GM21723 (cell line): ENCODE results near the gene SNTG2.

Experiments
- ATAC-seq: cut with Tn5 transposase; IDR thresholded peaks from one replicate; pipeline ENCODE4 v1.9.1; 2021; ENCODE audit warnings: mild to moderate bottlenecking, moderate library complexity; ENCODE audit not compliant: unreplicated experiment

Gene SNTG2

GRCh38 chr2:1259746-1260145 is 309.1 kb downstream of the SNTG2 start:
- ATAC-seq, result no peak

GRCh38 chr2:1262609-1263008 is 312.0 kb downstream of the SNTG2 start:
- no peak for ATAC-seq

- ATAC-seq, result no peak
These were observed 314.8 kb downstream of the SNTG2 start for GRCh38 chr2:1265454-1265853.

DNA sequence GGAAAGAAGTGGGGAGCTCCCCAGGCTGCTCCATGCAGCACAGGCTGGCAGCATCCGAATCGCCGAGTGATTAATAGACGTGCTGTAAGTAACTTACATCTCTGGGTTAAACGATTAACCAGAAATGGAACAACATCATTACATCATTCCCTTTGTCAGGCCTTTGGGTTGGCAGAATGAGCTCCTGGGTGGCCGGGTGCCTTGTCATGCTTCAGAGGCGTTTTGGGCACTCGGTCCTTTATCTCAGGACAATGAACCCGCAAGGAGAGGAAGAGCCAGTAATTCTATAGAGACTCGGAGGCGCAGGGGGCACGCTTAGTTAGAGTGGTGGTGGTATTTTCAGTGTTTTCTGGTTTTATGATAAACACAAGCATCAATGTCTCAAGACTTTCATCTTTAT is 315.7 kb downstream of the SNTG2 start:
- no peak for ATAC-seq

DNA sequence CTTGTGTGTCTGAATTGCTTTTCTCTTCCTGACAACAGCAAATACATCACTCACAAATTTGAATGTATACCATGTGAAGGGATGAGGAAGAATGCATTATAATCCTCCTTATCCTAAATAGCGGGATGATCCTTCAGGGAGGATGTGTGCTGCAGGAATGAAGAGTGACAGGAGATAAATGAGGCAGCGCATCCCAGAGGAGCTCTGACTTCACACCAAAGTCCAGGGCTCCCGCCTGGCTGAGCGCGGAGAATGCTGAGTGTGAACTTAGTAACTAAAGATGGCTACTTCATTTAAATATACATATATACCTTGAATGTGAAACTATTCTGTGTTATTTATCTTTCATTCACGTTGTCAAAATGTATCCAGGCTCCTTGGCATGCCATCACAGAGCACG is 317.4 kb downstream of the SNTG2 start:
- no peak for ATAC-seq

GRCh38 chr2:1269812-1270211 is 319.2 kb downstream of the SNTG2 start:
- ATAC-seq, result no peak

DNA sequence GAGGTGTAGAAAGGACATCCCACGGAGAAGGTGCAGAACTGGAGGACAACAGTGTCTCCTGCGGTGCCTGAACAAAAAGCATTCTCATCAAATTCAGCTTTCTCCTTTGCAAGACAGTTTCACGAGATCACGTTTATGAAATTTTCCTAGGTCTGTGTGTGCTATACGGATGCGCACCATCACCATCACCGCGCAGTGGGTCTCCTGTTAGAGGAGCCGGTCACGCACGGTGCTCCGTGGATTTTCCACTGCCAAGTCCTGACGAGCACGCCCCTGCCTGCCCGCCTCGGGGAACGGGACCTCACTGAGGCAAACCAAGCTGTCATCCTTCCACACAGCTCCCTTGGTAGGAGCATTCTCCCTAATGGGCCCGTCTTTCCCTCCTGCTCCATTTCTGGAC is 322.2 kb downstream of the SNTG2 start:
- no peak for ATAC-seq

- ATAC-seq, result no peak
These were observed 327.0 kb downstream of the SNTG2 start for GRCh38 chr2:1277634-1278033.

- no peak for ATAC-seq
These were observed 327.5 kb downstream of the SNTG2 start for GRCh38 chr2:1278125-1278524.

DNA sequence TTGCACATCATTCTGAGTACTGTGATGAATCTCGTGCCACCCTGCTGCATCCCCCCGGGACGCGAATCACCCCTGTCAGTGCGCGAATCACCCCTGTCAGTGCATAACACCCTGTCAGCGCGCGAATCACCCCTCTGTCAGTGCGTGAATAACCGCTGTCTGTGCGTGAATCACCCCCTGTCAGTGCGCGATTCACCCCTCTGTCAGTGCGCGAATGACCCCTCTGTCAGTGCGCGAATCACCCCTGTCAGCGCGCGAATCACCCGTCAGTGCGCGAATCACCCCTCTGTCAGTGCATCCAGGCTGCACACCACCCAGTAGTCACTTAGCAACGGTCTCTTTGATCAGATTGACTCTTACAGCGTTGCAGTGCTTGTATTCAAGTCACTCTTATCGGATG is 328.2 kb downstream of the SNTG2 start:
- ATAC-seq, result no peak

DNA sequence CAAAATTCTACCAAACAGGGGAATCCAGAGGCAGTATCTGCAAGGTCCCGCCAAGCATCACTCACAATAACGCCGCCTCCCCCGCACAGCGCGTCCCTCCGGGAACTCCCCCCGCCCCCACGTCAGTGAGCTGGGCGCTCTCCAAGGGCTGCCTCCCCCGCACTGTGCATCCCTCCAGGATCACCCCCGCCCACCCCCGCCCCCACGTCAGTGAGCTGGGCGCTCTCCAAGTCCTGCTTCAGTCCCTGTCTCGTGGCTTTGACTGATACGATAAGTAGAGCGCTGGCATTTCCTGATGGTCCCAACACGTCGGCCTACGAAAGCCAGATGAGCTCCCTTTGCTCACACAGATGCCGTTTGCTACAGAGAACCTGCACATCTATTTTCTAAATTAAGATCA is 331.9 kb downstream of the SNTG2 start:
- no peak for ATAC-seq

DNA sequence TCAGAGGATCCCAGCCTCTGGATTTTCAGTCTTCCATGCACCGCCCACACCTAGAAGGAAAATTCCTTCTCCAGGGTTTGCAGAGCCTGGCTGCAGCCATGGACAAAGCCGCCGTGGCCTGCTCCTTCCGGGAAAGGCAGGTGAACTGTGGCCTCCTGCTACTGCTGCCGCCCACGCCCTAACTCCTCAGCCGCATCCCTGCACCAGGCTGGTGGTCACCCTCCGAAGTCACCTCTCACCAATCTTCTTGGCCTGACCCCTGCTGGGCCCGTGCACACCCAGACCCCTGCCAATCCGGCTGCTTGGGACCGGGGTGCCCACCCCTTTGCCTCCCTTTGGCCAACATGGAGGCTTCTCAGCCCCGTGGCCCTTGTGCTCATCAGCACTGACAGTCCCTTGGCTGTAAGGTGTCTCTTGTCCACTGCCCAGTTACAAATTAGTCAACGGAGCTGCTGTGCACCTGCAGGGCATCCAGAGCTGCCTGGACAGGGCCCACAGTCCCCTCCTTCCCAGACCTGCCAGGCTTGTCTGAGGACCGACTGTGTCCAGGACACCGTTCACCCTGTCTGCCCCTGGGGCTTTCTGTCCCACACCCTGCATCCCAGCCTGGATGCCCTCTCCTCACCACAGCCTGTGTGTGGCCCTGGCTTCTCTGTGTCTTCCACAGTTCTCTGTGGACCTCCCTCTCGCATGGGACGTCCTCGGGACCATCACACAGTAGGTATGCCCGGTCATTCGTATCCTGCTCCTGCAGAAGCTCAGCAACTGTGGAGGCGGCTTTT is 332.6 kb downstream of the SNTG2 start:
- no peak for ATAC-seq

- no peak for ATAC-seq
These were observed 333.2 kb downstream of the SNTG2 start for GRCh38 chr2:1283871-1284270.

GRCh38 chr2:1286929-1287328 is 336.3 kb downstream of the SNTG2 start:
- no peak for ATAC-seq

DNA sequence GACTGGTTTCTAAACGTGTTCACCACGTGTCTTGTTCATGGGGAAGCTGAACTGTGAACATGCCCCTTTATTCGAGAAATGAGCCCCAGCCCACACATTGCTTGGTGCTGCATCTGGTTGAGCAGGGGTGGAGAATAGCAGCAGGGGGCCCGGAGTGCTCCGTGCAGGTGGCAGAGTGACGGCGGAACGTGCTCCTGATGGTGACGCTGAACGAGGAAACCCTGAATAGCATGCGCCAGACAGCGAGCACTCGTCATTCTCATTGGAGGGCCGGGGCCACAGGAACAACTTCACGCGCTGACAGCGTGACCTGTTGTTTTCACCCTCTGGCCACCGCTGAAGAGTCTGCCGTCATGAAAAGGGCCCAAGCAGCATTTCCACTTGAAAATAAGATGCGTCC is 336.8 kb downstream of the SNTG2 start:
- ATAC-seq, result no peak

DNA sequence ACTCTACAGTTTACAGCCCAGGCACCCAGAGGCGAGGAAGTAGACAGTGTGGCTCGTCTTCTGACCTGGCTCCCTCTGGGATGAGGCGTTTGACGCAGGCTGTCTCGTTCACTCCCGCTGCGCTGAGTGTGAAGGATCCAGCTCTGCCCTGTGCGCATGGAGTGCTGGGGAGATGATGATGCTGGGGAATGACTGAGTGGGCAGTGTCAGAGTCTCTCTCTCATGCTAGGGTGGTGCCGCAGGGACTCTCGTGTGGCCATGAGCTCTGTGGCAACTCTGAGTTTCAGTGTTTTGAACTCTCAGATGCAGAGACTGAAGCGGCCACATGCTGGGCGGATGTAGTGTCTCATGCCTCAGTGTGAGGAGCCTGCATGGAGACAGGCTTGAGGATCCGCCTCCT is 344.3 kb downstream of the SNTG2 start:
- ATAC-seq, result no peak

DNA sequence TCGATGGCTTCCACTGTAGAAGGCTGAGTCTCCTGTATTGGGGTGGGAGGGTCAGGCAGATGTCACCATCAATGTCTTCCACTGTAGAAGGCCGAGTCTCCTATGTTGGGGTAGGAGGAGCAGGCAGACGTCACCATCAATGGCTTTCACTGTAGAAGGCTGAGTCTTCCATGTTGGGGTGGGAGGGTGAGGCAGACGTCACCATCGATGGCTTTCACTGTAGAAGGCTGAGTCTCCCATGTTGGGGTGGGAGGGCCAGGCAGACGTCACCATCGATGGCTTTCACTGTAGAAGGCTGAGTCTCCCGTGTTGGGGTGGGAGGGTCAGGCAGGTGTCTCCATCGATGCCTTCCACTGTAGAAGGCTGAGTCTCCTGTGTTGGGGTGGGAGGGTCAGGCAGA is 345.1 kb downstream of the SNTG2 start:
- ATAC-seq, result no peak

GRCh38 chr2:1297372-1298159 is 346.9 kb downstream of the SNTG2 start:
- ATAC-seq, result no peak

- no peak for ATAC-seq
These were observed 348.4 kb downstream of the SNTG2 start for GRCh38 chr2:1299043-1299442.

- ATAC-seq, result no peak
These were observed 349.6 kb downstream of the SNTG2 start for GRCh38 chr2:1300284-1300683.

DNA sequence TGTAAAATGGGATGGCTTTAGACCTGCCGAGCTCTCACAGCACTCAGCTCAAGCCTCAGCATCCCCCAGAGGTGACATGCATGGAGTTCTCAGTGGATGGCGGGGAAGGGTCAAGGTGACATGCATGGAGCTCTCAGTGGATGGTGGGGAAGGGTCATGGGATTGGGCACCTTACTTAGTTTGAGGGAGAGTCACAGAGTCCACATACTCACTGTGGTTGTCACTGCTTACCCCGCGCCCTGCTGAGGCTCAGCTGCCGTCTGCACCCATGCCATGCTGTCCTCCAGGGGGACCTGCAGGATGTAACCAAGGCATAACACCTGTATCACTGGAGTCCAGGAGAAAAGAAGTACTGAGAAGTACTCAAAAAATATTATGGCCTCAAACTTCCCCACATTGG is 350.4 kb downstream of the SNTG2 start:
- no peak for ATAC-seq

- ATAC-seq, result no peak
These were observed 354.8 kb downstream of the SNTG2 start for GRCh38 chr2:1305342-1306013.
